Right lobe of liver (tissue), 4 donors: ENCODE results near the gene C16orf92.

Experiments
- POLR2A ChIP-seq: fragments of 450-650 bp; IDR thresholded peaks from one replicate; pipeline ENCODE4 v1.6.1; 2017; ENCODE audit warnings: antibody characterized with exemption, mild to moderate bottlenecking
- TF ChIP-seq, protein P1 (sequence below), 4 donors: fragments of 200-600 bp in 3 of 4; fragments of 450-650 bp in 1 of 4; IDR thresholded peaks; one replicate each; pipeline versions ENCODE4 v1.5.1 to v1.8.0; 2016 to 2022; ENCODE audit warnings: antibody characterized with exemption in 4 of 4, mild to moderate bottlenecking in 2 of 4
- donor health status: DM: no; HTN: no; CAD: no.
- donor health status: DM: no; HTN: no; CAD: no.
- donor health status: DM: no; HTN: yes; CAD: no.

GRCh38 chr16:30053376-30054015, 30.5 kb downstream of the C16orf92 start:
- TF ChIP-seq, protein P1, sequence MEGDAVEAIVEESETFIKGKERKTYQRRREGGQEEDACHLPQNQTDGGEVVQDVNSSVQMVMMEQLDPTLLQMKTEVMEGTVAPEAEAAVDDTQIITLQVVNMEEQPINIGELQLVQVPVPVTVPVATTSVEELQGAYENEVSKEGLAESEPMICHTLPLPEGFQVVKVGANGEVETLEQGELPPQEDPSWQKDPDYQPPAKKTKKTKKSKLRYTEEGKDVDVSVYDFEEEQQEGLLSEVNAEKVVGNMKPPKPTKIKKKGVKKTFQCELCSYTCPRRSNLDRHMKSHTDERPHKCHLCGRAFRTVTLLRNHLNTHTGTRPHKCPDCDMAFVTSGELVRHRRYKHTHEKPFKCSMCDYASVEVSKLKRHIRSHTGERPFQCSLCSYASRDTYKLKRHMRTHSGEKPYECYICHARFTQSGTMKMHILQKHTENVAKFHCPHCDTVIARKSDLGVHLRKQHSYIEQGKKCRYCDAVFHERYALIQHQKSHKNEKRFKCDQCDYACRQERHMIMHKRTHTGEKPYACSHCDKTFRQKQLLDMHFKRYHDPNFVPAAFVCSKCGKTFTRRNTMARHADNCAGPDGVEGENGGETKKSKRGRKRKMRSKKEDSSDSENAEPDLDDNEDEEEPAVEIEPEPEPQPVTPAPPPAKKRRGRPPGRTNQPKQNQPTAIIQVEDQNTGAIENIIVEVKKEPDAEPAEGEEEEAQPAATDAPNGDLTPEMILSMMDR (IDR thresholded peaks at IDR 0.05), result no peak
- TF ChIP-seq POLR2A, result no peak
